Stimulated activated CD8-positive, alpha-beta memory T cell treated with anti-CD3 and anti-CD28 coated beads, Interleukin-7, amount 100 ng/mL, for 48 hours (primary cell): ENCODE results near the gene FAT2.
A peak's percentile ranks its signal among the peaks of the same experiment; 100 is the strongest.
"Not testable (repeated sequence)": the region's sequence is repeated elsewhere in the genome, so short reads cannot be mapped to it uniquely, and the experiment has no call there.

Source experiments
- DNase-seq, 2 donors: peaks; one replicate each; pipeline ENCODE4 v3.0.0-alpha.2; 2020; ENCODE audit warnings: low read depth in 1 of 2; ENCODE audit errors: extremely low read depth in 1 of 2

FAT2 gene

DNA sequence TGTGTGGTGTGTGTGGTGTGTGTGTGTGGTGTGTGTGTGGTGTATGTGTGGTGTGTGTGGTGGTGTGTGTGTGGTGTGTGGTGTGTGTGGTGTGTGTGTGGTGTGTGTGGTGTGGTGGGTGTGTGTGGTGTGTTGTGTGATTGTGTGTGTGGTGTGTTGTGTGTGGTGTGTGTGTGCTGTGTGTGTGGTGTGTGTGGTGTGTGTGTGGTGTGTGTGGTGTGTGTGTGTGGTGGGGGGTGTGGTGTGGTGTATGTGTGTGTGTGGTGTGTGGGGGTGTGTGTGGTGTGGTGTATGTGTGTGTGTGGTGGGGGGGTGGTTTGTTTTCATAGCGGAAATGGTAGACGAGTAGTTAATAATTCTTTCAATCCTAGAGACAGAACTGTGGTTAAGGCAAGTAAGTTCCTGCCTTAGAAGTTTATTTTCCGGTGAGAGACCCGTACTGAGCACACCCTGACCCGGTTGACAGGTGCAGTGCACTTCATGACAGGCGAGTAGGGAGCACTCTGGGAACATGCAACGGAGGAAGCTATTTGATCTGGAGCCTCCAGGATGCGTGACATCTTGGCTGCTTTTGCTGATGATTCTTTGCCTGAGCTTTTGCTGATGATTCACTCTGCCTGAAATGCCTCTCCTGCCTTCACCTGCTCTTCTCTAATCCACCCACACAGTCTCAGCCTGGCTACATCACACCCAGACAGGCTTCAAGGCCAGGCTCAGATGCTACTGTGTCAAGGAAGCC is 21.7 kb upstream of the FAT2 start:
- DNase-seq, result peak in 1 of 2 donors; percentile 57

DNA sequence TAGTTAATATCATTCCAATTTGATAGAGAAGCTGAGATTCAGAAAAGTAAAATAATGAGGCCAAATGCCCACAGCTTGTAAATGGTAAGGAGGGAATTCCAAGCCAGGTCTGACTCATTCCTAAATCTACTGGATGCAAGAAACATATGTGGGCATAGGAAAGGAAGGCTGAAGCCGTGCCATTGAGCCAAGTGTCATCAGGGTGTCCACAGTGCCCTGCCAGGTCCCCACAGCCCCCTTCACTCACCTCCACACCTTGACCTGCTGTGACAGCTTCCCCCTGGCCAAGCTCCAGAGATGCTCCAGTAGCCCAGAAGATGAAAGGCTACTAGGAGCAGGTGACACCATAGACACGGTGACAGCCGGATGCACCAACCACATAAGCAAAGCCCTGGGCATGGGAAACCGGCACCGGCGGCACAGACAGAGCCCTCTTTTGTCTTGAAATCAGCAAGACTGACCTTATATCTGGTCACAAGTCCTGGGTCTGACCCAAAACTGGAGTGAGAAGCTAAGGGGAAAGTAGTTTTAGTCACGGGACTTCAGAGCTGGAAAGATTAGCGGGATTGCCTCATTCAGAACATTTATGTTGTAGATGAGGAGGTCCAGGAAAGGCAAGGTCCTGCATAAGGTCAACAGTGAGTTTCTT is 20.1 kb upstream of the FAT2 start:
- no peak for DNase-seq

DNA sequence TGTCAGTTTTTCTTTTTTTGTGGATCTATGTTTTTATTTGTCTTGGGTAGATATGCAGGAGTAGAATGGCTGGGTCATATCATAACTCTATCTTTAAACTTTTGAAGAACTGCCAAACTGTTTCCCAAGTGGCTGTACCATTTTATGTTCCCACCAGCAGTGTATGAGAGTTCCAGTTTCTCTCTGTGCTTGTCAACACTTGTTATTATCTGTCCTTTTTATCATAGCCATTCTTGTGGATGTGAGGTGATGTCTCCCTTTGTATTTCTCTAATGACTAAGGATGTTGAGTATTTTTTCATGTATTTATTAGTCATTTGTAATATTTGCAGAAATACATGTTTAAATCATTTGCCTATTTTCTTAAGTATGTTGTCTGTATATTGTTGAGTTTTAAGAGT is 17.4 kb upstream of the FAT2 start:
- DNase-seq, result no peak

DNA sequence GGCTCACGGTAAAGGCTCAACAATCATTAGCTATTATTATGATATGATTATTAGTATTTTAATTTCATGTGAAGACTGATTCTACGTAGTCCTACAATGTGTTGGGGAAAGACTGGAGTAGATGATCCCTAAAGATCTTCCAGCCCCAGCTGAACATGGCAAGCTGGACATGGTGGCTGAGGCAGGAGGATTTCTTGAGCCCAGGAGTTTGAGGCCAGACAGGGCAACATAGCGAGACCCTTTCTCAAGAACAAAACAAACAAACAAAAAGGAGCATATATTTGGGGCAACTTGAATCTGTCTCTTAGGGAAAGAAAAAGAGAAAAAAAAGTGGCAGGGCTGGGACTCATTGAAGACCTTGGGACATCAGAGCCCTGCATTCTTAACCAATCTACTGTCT is 16.2 kb upstream of the FAT2 start:
- no peak for DNase-seq

DNA sequence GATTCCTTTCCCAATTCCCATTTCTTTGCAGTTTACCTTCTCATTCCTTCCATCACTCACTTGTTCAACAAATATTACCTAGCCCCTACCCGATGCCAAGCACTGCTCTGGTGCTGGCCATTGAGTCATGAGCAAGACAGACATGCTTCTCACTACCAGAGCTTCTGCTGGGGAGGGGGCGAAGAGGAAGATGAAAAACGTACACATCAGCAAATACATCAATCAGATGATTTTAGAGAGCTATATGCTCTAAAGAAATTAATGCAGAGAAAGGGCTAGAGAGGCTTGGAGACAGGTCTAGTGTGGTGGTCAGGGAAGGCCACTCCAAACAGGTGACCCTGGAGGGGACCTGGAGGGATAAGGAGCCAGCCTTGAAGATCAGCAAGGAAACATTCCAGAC is 14.4 kb upstream of the FAT2 start:
- no peak for DNase-seq

DNA sequence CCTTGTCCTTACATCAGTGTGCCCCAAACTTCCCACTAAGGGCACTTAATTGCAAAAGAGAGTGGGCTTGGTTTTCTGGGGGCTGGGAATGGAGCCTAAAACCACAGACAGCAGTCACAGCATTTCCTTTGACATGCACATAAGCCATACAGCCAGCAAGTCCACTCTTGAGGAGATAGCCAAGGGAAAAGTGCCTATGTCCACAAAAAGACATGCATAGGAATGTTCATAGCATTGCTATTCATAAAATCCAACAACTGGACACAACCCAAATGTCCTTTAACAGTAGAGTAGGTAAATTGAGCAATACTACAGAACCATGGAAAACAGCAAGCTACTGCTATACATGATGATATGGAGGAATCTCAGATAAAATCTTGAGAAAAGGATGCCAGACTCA is 11.7 kb upstream of the FAT2 start:
- DNase-seq, result no peak

DNA sequence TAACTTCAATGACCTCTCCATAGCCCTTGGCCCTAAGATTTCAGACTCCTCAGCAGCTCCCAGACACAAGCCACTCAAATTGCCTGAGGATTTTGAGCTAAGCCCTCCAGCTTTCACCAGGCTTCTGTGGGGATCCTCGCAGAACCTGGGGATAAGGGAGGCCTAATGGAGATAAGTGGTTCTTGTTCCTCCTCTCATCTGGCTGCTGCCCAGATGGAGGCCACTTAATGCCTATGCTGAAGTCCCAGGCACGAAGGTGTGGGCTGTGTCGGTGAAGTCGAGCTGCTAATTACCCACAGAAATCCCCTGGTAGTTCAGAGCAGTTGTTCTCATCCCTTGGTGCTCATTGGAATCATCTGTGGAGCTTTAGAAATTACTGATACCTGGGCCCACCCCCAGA is 10.3 kb upstream of the FAT2 start:
- no peak for DNase-seq

DNA sequence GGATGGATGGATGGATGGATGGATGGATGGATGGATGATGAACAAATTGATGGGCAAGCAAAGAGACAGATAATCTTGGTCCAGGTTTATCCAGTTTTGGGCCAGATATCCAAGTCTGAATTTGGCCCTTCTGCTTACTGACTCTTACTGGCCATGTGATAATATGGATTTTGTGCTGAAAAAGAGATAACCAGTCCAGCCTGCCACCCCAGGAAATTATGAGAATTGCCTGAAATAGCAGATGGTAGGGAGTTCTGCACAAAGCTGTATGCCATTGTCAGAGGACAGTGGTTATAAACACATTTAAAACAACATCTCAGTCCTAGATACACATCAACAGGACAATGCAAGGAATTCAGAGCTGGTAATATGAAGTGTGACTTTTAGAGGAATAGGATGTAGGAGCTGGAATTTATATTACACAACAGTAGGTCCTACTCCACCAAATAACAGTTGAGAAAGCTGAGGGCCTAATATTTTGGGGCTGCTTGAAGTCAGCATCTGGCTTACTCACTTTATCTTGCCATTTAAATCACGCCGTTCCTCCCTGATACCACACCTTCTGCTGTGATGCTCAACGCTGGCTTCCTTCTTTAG is 9.0 kb upstream of the FAT2 start:
- DNase-seq, result no peak

DNA sequence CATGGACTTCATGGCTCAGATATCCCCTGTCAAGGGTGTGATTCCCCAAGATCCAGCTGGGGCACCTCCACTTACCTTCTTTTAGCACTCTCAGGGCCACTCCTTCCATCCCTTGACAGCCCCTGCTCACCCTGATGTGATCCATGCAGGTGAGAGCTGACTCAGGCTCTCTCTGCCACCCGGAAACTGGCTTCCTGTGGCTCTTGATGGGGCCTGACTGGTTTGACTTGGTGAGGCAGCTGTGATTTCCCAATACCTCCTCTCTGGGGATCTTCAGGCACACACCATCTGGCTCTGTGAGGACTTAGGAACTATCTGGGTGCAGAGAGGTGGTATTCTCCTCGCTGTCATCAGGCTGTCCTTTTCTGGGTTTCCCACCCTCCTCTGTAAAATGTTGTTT is 7.9 kb upstream of the FAT2 start:
- DNase-seq, result no peak

DNA sequence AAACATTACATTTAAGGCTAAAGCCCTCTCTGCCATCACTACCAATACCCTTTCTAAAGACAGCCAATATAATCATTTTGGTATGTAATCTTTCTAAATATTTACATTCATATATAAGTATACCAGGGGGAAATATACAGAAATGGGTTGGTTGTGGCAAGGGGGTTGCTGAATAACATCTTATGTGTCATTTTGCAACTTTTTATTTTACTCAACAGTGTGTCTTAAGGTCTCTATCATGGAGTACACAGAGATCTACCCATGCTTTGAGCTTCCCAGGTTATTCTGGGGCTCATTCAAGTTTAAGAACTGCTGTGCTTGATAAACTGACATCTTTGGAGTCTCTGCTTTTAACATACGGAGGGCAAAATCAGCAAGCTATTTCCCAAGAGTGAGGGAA is 7.4 kb upstream of the FAT2 start:
- no peak for DNase-seq

DNA sequence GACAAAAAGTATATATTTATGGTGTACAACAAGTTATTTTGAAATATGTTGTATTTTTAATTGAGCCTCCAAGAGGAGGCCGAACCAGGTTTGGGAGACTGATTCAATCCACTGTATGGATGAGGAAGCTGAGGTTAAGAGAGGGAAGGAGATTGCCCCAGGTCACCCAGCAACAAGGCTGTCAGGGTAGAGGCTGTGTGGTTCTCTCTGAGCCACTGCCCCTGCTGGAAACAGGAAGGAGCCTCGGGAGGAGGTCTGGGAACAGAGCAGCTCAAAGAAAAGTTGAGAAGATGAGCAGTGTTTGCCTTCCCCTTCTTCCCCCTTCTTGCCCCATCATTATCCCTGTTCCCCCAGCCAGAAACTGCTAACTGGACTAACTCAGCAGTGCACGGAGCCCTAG is 6.6 kb upstream of the FAT2 start:
- DNase-seq, result no peak

DNA sequence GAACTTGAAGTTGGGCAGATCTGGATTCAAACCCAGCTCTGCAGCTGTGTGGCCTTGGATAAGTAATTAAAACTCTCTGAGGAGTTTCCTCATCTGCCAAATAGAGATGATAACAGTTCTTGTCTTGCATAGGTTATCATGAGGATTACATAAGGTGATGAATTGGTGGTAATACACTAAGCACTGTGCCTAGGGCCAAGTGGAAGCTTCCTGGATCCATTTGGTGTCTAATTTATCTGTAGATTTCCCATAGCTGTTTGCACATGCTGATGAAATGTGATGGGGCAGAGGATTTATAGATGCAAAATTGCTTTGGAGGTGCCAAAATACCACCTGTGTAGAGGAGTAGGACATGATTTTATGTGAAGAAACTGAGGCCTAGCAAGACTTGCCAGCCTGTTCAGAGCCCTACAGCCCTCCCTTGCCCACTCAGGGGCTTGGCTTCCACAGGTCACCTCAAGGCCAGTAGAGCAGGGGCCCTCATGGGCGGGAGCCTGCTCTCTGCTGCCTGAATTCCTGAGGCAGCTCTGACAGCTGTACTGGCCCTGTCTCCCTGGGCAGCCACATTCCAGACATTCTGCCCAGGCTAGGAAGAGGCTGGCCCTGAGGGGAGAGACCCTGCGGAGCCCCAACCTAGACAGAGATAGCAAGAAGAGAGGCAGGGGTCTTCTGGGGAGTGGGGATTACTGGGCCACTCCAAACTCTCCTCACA is 5.9 kb upstream of the FAT2 start:
- no peak for DNase-seq

DNA sequence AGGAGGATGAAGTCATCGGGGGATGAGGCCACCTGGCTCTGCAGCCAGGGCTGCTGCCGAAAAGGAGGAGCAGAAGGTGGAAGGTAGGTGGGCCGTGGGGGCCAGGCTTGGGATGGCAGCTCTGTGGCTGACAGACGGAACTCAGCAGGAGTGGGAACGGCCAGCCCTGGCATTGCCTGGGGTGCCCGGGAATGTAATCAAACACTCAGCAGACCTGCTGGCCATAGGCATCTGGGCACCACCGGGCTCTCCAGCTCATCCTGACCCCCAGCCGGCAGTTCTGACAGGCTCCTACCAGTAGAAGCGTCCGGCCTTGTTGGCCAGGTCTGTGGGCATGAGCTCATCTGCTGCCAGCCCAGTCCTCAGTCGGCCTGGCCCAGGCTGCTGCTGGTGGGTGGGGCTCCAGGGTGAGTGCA is 4.3 kb upstream of the FAT2 start:
- DNase-seq, result no peak

DNA sequence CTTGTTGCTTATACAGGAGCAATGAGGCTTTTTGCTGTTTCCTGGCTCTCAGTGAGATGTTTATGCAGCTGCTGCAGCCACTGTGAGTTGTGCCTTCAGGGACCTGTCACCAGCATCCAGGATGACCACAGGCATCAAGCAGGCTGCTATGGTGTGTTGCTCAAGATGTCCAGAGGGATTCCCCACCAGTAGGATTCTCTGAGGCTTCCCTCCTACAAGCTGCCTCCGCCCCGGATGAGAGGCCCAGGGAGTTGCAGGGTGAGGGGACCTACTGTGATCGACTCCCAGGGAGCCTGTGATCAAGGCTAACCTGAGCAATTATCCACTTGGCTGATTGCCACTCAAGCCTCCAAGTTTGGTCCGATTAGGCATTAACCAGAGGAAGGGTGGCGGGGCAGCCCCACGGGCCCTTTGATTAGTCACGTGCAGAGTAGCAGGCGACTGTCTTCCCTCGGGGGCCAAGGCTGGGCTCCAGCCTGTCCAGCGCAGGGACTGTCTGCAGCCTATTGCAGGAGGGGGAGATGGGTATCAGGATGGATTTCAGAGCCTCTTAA is 1.8 kb upstream of the FAT2 start:
- DNase-seq, result no peak

DNA sequence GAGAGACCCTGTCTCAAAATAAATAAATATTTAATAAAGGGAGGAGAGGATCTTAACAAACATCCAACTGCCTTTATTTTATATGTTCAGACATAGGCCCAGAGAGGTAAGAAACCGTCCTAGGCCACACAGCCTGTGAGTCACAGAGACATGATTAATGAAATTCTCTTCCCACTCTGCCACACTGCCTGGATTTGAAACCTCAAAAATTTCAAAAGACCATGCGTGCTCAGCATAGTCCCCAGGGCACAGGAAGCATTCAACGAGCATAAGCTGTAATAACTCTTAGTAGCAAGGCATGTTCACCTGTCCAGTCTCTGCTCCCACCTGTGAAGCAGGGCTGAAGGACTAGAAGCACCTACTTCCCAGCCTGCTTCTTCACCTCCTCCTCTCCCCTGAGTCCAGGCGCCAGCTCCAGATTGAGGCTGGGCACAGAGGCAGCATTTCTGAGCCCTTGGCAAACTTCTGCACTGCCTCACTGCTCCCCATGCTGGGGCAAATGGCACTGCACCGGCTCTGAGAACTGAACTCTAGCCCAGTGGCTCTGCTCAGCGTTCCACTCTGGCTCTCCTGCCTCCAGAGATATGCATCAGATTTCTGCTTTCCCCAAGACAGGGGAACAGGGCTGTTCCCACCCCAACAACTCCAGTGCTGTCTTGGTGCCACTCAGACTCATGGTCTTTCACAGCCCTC is 1.1 kb downstream of the FAT2 start:
- DNase-seq, result no peak

DNA sequence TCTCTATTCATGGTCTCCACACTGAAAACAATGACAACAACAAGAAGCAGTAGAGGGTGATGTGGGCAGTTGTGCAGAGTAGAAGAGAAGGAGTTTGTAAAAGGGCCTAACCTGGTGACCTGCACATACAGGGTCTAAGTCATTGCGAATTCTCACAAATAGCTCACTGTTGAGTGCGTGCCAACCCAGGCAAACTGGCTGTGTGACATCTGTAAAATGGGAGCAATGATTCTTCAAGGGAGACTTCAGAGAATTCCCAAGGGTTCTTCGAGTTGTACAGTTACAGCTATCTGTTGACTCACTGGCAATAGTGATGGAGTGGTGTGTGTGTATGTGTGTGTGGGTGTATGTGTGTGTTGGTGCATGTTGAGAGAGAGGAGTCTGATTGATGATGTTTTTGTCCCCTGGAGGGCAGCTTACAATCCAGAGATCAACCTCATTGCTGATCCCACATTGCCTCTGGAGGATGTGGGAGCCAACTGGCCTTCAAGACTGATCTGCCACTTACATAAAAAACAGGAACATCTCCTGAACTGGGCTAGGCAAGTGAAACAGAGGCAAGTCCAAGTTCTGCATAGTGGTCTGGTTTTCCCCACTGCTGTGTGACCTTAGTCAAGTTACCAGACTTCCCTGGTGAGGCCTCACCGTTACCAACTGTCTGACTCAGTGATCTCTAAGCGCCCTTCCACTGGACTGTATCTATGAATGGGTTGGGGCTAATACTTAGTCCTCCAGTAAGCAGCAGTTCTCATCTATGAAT is 3.2 kb downstream of the FAT2 start:
- no peak for DNase-seq

DNA sequence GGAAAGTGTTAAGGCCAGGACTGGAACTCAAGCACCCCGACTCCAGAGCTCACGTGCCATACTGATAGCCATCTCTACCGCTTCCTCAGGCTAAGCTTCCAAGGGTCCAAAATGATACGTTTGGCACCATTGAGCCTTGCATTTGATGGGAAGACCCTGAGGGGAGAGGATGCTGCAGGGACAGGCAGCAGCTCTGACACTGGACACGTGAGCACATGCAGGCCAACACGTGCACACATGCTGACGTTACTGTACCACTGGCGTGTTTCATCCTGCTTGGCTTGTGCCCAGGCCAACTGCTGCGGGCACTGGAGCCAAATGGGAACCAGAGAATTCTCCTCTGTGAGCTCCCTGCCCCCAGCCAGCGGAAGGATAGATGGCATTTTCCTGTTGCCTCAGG is 5.2 kb downstream of the FAT2 start:
- DNase-seq, result no peak

DNA sequence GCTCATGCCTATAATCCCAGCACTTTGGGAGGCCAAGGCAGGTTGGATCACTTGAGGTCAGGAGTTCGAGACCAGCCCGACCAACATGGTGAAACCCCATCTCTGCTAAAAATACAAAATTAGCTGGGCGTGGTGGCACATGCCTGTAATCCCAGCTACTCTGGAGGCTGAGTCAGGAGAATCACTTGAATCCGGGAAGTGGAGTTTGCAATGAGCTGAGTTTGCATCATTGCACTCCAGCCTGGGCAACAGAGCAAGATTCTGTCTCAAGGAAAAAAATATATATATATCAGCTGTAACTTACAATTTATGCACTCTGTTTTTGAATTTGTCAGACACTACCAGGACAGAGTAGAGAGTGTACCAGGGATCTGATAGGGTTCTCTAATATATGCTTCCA is 5.8 kb downstream of the FAT2 start:
- not testable (repeated sequence) for DNase-seq

DNA sequence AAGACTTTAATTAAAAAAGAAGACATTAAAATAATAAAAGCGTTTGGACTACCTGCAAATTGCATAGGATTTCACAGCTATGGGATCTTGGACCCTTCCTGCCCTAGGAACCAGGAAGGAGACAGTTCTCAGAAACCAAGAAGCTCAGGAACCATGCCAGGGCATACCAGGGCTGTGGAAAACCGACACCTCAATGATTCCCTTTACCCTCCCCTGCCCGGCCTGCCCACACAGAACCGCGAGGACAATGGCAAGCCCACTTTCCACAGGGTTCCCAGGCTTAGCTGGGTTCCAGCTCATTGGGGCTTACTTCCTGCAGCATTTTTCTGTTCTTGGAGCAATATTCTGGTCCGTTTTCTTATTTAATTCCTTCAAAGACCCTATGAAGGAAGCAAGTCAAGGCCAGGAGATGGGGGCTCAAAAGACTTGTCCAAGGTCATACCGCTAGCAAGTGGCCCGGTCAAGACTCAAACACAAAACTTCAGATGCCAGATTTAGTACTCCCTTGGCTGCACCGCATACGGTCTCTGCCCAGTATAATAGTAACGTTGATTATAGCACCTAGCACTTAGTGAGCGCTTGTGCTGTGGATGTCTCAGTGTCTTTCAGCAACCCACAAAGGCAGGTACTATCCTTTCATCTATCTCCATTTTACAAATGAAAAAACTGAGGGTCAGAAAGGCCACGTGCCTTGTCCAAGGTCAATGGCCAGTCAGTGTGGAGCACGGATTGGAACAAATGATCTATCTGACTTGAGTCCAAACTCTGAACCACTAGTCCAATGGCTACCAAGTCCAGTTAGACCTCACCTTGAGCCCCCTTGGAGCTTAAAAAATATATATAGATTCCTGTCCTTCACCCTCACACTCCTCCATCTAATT is 6.8 kb downstream of the FAT2 start:
- no peak for DNase-seq
